ENCODE results near the gene CDKN3.
"Not testable (repeated sequence)": the region's sequence is repeated elsewhere in the genome, so short reads cannot be mapped to it uniquely, and the experiment has no call there.

CDKN3 gene

GRCh38 chr14:54427871-54428270 lies 31.1 kb downstream of the CDKN3 start:
- Histone ChIP-seq H3F3A (ENCODE audit: low read depth) (no peaks in the 10 kb centered on the region), H4K20me1 (ENCODE audit: insufficient read depth, low read length, poor library complexity, severe bottlenecking) (peaks cover 16% of the 10 kb centered on the region), H3K4me2 (ENCODE audit: low read depth, low read length, poor library complexity, severe bottlenecking) (no peak overlapping the region), H3K36me3 (ENCODE audit: insufficient read depth, low read length) (peaks cover 64% of the 10 kb centered on the region; the same call in 1 of the 2 replicates), H2AFZ (ENCODE audit: low read length) (no peak overlapping the region), H3K79me2 (ENCODE audit: insufficient read depth, low read length) (peaks cover 31% of the 10 kb centered on the region), H3K9me3 (ENCODE audit: insufficient read depth, low read depth, low read length) (no peaks in the 10 kb centered on the region), H3K4me1 (ENCODE audit: insufficient read depth, low read length, poor library complexity, severe bottlenecking) (peaks cover under 1% of the 10 kb centered on the region), H3K9ac (ENCODE audit: low read depth, low read length, poor library complexity, severe bottlenecking) (no peak overlapping the region), H3K27me3 (ENCODE audit: insufficient read depth, low read length, poor library complexity, severe bottlenecking) (no peaks in the 10 kb centered on the region), H3K4me3 (ENCODE audit: low read length, poor library complexity, severe bottlenecking) (no peak overlapping the region), H3K9me2 (replicated peaks; ENCODE audit: low read depth, low read length) (no peaks in the 10 kb centered on the region)
- TF ChIP-seq EZH2phosphoT487 (IDR thresholded peaks at IDR 0.05; ENCODE audit: borderline replicate concordance) = no peak
- TF ChIP-seq CTCF (conservative IDR thresholded peaks at IDR 0.05; ENCODE audit: low read length) = no peak

GRCh38 chr14:54428527-54428926 lies 31.7 kb downstream of the CDKN3 start:
- Histone ChIP-seq H3F3A (ENCODE audit: low read depth) (no peaks in the 10 kb centered on the region), H3K36me3 (ENCODE audit: insufficient read depth, low read length) (peaks cover 64% of the 10 kb centered on the region; the same call in 1 of the 2 replicates), H3K9ac (ENCODE audit: low read depth, low read length, poor library complexity, severe bottlenecking) (no peak overlapping the region), H3K79me2 (ENCODE audit: insufficient read depth, low read length) (peaks cover 38% of the 10 kb centered on the region), H3K4me1 (ENCODE audit: insufficient read depth, low read length, poor library complexity, severe bottlenecking) (peaks cover 7% of the 10 kb centered on the region), H3K4me3 (ENCODE audit: low read length, poor library complexity, severe bottlenecking) (no peak overlapping the region), H2AFZ (ENCODE audit: low read length) (no peak overlapping the region), H3K4me2 (ENCODE audit: low read depth, low read length, poor library complexity, severe bottlenecking) (no peak overlapping the region), H3K27me3 (ENCODE audit: insufficient read depth, low read length, poor library complexity, severe bottlenecking) (no peaks in the 10 kb centered on the region), H4K20me1 (ENCODE audit: insufficient read depth, low read length, poor library complexity, severe bottlenecking) (peaks cover 22% of the 10 kb centered on the region), H3K9me2 (replicated peaks; ENCODE audit: low read depth, low read length) (no peaks in the 10 kb centered on the region), H3K9me3 (ENCODE audit: insufficient read depth, low read depth, low read length) (no peaks in the 10 kb centered on the region)
- TF ChIP-seq EZH2phosphoT487 (IDR thresholded peaks at IDR 0.05; ENCODE audit: borderline replicate concordance) (no peak), CTCF (conservative IDR thresholded peaks at IDR 0.05; ENCODE audit: low read length) (no peak)

- Histone ChIP-seq H3K9me3 (ENCODE audit: insufficient read depth, low read depth, low read length) (no peaks in the 10 kb centered on the region), H3F3A (ENCODE audit: low read depth) (no peaks in the 10 kb centered on the region), H3K4me2 (ENCODE audit: low read depth, low read length, poor library complexity, severe bottlenecking) (peak overlapping the region; percentile 91), H3K27me3 (ENCODE audit: insufficient read depth, low read length, poor library complexity, severe bottlenecking) (no peaks in the 10 kb centered on the region), H3K9me2 (replicated peaks; ENCODE audit: low read depth, low read length) (no peaks in the 10 kb centered on the region), H3K4me1 (ENCODE audit: insufficient read depth, low read length, poor library complexity, severe bottlenecking) (peaks cover 72% of the 10 kb centered on the region), H3K4me3 (ENCODE audit: low read length, poor library complexity, severe bottlenecking) (peak overlapping the region; percentile 79), H3K79me2 (ENCODE audit: insufficient read depth, low read length) (peaks cover 98% of the 10 kb centered on the region), H2AFZ (ENCODE audit: low read length) (no peak overlapping the region), H3K36me3 (ENCODE audit: insufficient read depth, low read length) (peaks cover 7% of the 10 kb centered on the region; the same call in 1 of the 2 replicates), H3K9ac (ENCODE audit: low read depth, low read length, poor library complexity, severe bottlenecking) (peak overlapping the region; percentile 44), H4K20me1 (ENCODE audit: insufficient read depth, low read length, poor library complexity, severe bottlenecking) (peaks cover 80% of the 10 kb centered on the region)
- TF ChIP-seq CTCF (conservative IDR thresholded peaks at IDR 0.05; ENCODE audit: low read length) (no peak), EZH2phosphoT487 (IDR thresholded peaks at IDR 0.05; ENCODE audit: borderline replicate concordance) (no peak)
Observed at GRCh38 chr14:54435500-54435981, 38.7 kb downstream of the CDKN3 start.

GRCh38 chr14:54437954-54438353 lies 41.1 kb downstream of the CDKN3 start:
- Histone ChIP-seq H3K4me3 (ENCODE audit: low read length, poor library complexity, severe bottlenecking) (peak overlapping the region; percentile 79), H3K79me2 (ENCODE audit: insufficient read depth, low read length) (peaks cover 79% of the 10 kb centered on the region), H3K4me1 (ENCODE audit: insufficient read depth, low read length, poor library complexity, severe bottlenecking) (peaks cover 78% of the 10 kb centered on the region), H3K9ac (ENCODE audit: low read depth, low read length, poor library complexity, severe bottlenecking) (peak overlapping the region; percentile 44), H3K4me2 (ENCODE audit: low read depth, low read length, poor library complexity, severe bottlenecking) (peak overlapping the region; percentile 91), H4K20me1 (ENCODE audit: insufficient read depth, low read length, poor library complexity, severe bottlenecking) (peaks cover 66% of the 10 kb centered on the region)
- not testable (repeated sequence) for H3K36me3 ChIP-seq (ENCODE audit: insufficient read depth, low read length); H3K9me2 ChIP-seq (replicated peaks; ENCODE audit: low read depth, low read length); H3K27me3 ChIP-seq (ENCODE audit: insufficient read depth, low read length, poor library complexity, severe bottlenecking); H3K9me3 ChIP-seq (ENCODE audit: insufficient read depth, low read depth, low read length); H2AFZ ChIP-seq (ENCODE audit: low read length); H3F3A ChIP-seq (ENCODE audit: low read depth)

All from Loucy (cell line).